ENCODE measurements around the gene BRAP. TPM values are rescaled to one million over a fixed set of nuclear protein-coding genes. Genes with fewer than 3 reads are reported as not detected.

The BRAP gene
- total and polyA plus RNA-seq, 4 donors = 18.6 to 25.8 (median 19.9) TPM

- no peak overlapping the region for H3K4me3 ChIP-seq (ENCODE audit: low read depth, low read length)
- peaks cover 55% of the 10 kb centered on the region for H3K36me3 ChIP-seq (ENCODE audit: control insufficient read depth, insufficient read depth, low read length)
- DNase-seq (ENCODE audit: low read depth in 4 of 6, low spot score in 6 of 6) = peak in 2 of 6 donors; percentile 3 to 63
- no peaks in the 10 kb centered on the region for H3K27me3 ChIP-seq (ENCODE audit: control insufficient read depth, insufficient read depth, low read length)
- H3K4me1 ChIP-seq (ENCODE audit: control insufficient read depth, insufficient read depth, low read length) = no peaks in the 10 kb centered on the region
- H3K9me3 ChIP-seq (ENCODE audit: control insufficient read depth, insufficient read depth, low read length) = no peaks in the 10 kb centered on the region
- 41% methylated on average over 4 of the region's 4 CpGs for WGBS (ENCODE audit: insufficient coverage)
- H3K27ac ChIP-seq (ENCODE audit: low read depth, low read length) = no peak overlapping the region
Observed at GRCh38 chr12:111715279-111715678, 29.5 kb upstream of the BRAP start.

GRCh38 chr12:111706145-111706544 lies 20.4 kb upstream of the BRAP start:
- no peaks in the 10 kb centered on the region for H3K9me3 ChIP-seq (ENCODE audit: control insufficient read depth, insufficient read depth, low read length)
- no peak overlapping the region for H3K4me3 ChIP-seq (ENCODE audit: low read depth, low read length)
- 93% methylated on average over 4 of the region's 6 CpGs for WGBS (ENCODE audit: insufficient coverage)
- H3K27ac ChIP-seq (ENCODE audit: low read depth, low read length) = no peak overlapping the region
- peaks cover 41% of the 10 kb centered on the region for H3K36me3 ChIP-seq (ENCODE audit: control insufficient read depth, insufficient read depth, low read length)
- no peaks in the 10 kb centered on the region for H3K27me3 ChIP-seq (ENCODE audit: control insufficient read depth, insufficient read depth, low read length)
- H3K4me1 ChIP-seq (ENCODE audit: control insufficient read depth, insufficient read depth, low read length) = no peaks in the 10 kb centered on the region
- no peak for DNase-seq (ENCODE audit: low read depth in 4 of 6, low spot score in 6 of 6)

- Histone ChIP-seq H3K27me3 (ENCODE audit: control insufficient read depth, insufficient read depth, low read length) (no peaks in the 10 kb centered on the region), H3K4me1 (ENCODE audit: control insufficient read depth, insufficient read depth, low read length) (no peaks in the 10 kb centered on the region), H3K4me3 (ENCODE audit: low read depth, low read length) (no peak overlapping the region), H3K36me3 (ENCODE audit: control insufficient read depth, insufficient read depth, low read length) (peaks cover 42% of the 10 kb centered on the region), H3K27ac (ENCODE audit: low read depth, low read length) (no peak overlapping the region), H3K9me3 (ENCODE audit: control insufficient read depth, insufficient read depth, low read length) (no peaks in the 10 kb centered on the region)
- WGBS (ENCODE audit: insufficient coverage) = 91% methylated on average over 3 of the region's 5 CpGs
- DNase-seq (ENCODE audit: low read depth in 4 of 6, low spot score in 6 of 6) = peak in 1 of 6 donors; percentile 2
Observed at GRCh38 chr12:111705672-111706071, 19.9 kb upstream of the BRAP start.

DNA sequence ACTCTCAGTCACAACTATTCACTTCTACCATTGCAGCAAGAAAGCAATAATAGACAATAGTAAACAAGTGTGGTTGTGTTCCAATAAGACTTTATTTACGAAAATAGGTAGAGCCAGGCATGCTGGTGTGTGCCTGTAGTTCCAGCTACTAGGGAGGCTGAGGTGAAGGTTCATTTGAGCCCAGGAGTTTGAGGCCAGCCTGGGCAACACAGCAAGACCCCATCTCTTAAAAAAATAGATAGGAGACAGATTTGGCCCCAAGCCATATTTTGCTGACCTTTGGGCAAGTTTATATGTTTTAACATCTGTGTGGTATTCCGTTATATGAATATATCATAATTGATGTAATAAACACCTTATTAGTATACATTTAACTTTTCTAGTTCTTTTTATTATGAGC lies 14.2 kb upstream of the BRAP start:
- no peak for DNase-seq (ENCODE audit: low read depth in 4 of 6, low spot score in 6 of 6)
- no CpG with 5 or more reads among the region's 2 CpGs for WGBS (ENCODE audit: insufficient coverage)
- H3K27ac ChIP-seq (ENCODE audit: low read depth, low read length) = no peak overlapping the region
- H3K9me3 ChIP-seq (ENCODE audit: control insufficient read depth, insufficient read depth, low read length) = no peaks in the 10 kb centered on the region
- no peak overlapping the region for H3K4me3 ChIP-seq (ENCODE audit: low read depth, low read length)
- no peaks in the 10 kb centered on the region for H3K27me3 ChIP-seq (ENCODE audit: control insufficient read depth, insufficient read depth, low read length)
- H3K36me3 ChIP-seq (ENCODE audit: control insufficient read depth, insufficient read depth, low read length) = peaks cover 54% of the 10 kb centered on the region
- H3K4me1 ChIP-seq (ENCODE audit: control insufficient read depth, insufficient read depth, low read length) = no peaks in the 10 kb centered on the region

GRCh38 chr12:111693818-111694217 lies 8.1 kb upstream of the BRAP start:
- no peak overlapping the region for H3K27ac ChIP-seq (ENCODE audit: low read depth, low read length)
- no peak overlapping the region for H3K4me3 ChIP-seq (ENCODE audit: low read depth, low read length)
- H3K36me3 ChIP-seq (ENCODE audit: control insufficient read depth, insufficient read depth, low read length) = peaks cover 54% of the 10 kb centered on the region
- H3K4me1 ChIP-seq (ENCODE audit: control insufficient read depth, insufficient read depth, low read length) = no peaks in the 10 kb centered on the region
- DNase-seq (ENCODE audit: low read depth in 4 of 6, low spot score in 6 of 6) = no peak
- H3K27me3 ChIP-seq (ENCODE audit: control insufficient read depth, insufficient read depth, low read length) = no peaks in the 10 kb centered on the region
- H3K9me3 ChIP-seq (ENCODE audit: control insufficient read depth, insufficient read depth, low read length) = no peaks in the 10 kb centered on the region
- WGBS (ENCODE audit: insufficient coverage) = 100% methylated on average over 4 of the region's 5 CpGs

GRCh38 chr12:111692575-111693210 lies 6.9 kb upstream of the BRAP start:
- no peak for DNase-seq (ENCODE audit: low read depth in 4 of 6, low spot score in 6 of 6)
- Histone ChIP-seq H3K36me3 (ENCODE audit: control insufficient read depth, insufficient read depth, low read length) (peaks cover 53% of the 10 kb centered on the region), H3K27me3 (ENCODE audit: control insufficient read depth, insufficient read depth, low read length) (no peaks in the 10 kb centered on the region), H3K4me1 (ENCODE audit: control insufficient read depth, insufficient read depth, low read length) (no peaks in the 10 kb centered on the region), H3K9me3 (ENCODE audit: control insufficient read depth, insufficient read depth, low read length) (no peaks in the 10 kb centered on the region), H3K4me3 (ENCODE audit: low read depth, low read length) (no peak overlapping the region), H3K27ac (ENCODE audit: low read depth, low read length) (no peak overlapping the region)
- WGBS (ENCODE audit: insufficient coverage) = 85% methylated on average over 11 of the region's 15 CpGs

DNA sequence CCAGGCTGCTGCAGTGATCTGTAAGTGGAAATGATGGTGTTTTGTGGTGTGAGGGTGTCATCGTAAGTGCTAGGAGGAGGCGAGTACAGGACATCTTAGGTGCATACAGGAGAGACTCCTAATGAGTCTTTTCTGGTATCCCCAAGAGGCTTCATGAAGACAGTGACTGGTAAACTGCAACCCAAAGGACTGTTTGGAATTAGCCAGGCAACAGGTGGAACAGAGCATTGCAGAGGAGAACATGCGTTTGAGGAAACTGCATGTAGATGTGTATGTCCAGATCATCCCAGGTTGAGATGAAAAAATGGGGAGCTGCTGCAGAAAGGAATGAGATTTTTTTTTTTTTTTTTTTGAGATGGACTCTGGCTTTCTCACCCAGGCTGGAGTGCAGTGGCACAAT lies 5.5 kb upstream of the BRAP start:
- Histone ChIP-seq H3K4me1 (ENCODE audit: control insufficient read depth, insufficient read depth, low read length) (peaks cover 4% of the 10 kb centered on the region), H3K9me3 (ENCODE audit: control insufficient read depth, insufficient read depth, low read length) (no peaks in the 10 kb centered on the region), H3K36me3 (ENCODE audit: control insufficient read depth, insufficient read depth, low read length) (peaks cover 42% of the 10 kb centered on the region), H3K4me3 (ENCODE audit: low read depth, low read length) (no peak overlapping the region), H3K27ac (ENCODE audit: low read depth, low read length) (no peak overlapping the region), H3K27me3 (ENCODE audit: control insufficient read depth, insufficient read depth, low read length) (no peaks in the 10 kb centered on the region)
- 100% methylated on average over 3 of the region's 3 CpGs for WGBS (ENCODE audit: insufficient coverage)
- DNase-seq (ENCODE audit: low read depth in 4 of 6, low spot score in 6 of 6) = no peak

- 91% methylated on average over 4 of the region's 10 CpGs for WGBS (ENCODE audit: insufficient coverage)
- peaks cover 13% of the 10 kb centered on the region for H3K4me1 ChIP-seq (ENCODE audit: control insufficient read depth, insufficient read depth, low read length)
- no peak overlapping the region for H3K4me3 ChIP-seq (ENCODE audit: low read depth, low read length)
- no peaks in the 10 kb centered on the region for H3K27me3 ChIP-seq (ENCODE audit: control insufficient read depth, insufficient read depth, low read length)
- H3K27ac ChIP-seq (ENCODE audit: low read depth, low read length) = no peak overlapping the region
- H3K9me3 ChIP-seq (ENCODE audit: control insufficient read depth, insufficient read depth, low read length) = no peaks in the 10 kb centered on the region
- peaks cover 17% of the 10 kb centered on the region for H3K36me3 ChIP-seq (ENCODE audit: control insufficient read depth, insufficient read depth, low read length)
- DNase-seq (ENCODE audit: low read depth in 4 of 6, low spot score in 6 of 6) = no peak
Observed at GRCh38 chr12:111687952-111688351, 2.2 kb upstream of the BRAP start.

- H3K27ac ChIP-seq (ENCODE audit: low read depth, low read length) = no peak overlapping the region
- no peaks in the 10 kb centered on the region for H3K27me3 ChIP-seq (ENCODE audit: control insufficient read depth, insufficient read depth, low read length)
- H3K4me1 ChIP-seq (ENCODE audit: control insufficient read depth, insufficient read depth, low read length) = peaks cover 13% of the 10 kb centered on the region
- 100% methylated on average over 1 of the region's 2 CpGs for WGBS (ENCODE audit: insufficient coverage)
- no peaks in the 10 kb centered on the region for H3K9me3 ChIP-seq (ENCODE audit: control insufficient read depth, insufficient read depth, low read length)
- H3K36me3 ChIP-seq (ENCODE audit: control insufficient read depth, insufficient read depth, low read length) = peaks cover 16% of the 10 kb centered on the region
- no peak overlapping the region for H3K4me3 ChIP-seq (ENCODE audit: low read depth, low read length)
- DNase-seq (ENCODE audit: low read depth in 4 of 6, low spot score in 6 of 6) = no peak
Observed at GRCh38 chr12:111687255-111687654, 1.5 kb upstream of the BRAP start.

GRCh38 chr12:111686574-111687105 lies 884 bp upstream of the BRAP start:
- Histone ChIP-seq H3K27ac (ENCODE audit: low read depth, low read length) (no peak overlapping the region), H3K9me3 (ENCODE audit: control insufficient read depth, insufficient read depth, low read length) (no peaks in the 10 kb centered on the region), H3K4me1 (ENCODE audit: control insufficient read depth, insufficient read depth, low read length) (peaks cover 13% of the 10 kb centered on the region), H3K36me3 (ENCODE audit: control insufficient read depth, insufficient read depth, low read length) (peaks cover 20% of the 10 kb centered on the region), H3K4me3 (ENCODE audit: low read depth, low read length) (peak overlapping the region; percentile 91), H3K27me3 (ENCODE audit: control insufficient read depth, insufficient read depth, low read length) (no peaks in the 10 kb centered on the region)
- WGBS (ENCODE audit: insufficient coverage) = 43% methylated on average over 8 of the region's 15 CpGs
- no peak for DNase-seq (ENCODE audit: low read depth in 4 of 6, low spot score in 6 of 6)

Data from spinal cord (tissue), 10 donors.